ENCODE data around the gene FNDC11. TPM values are rescaled to one million over a fixed set of nuclear protein-coding genes. Genes with fewer than 3 reads are reported as not detected.

Gene FNDC11
- total RNA-seq, 1 experiment from 2014 or later: 2.2 TPM

DNA sequence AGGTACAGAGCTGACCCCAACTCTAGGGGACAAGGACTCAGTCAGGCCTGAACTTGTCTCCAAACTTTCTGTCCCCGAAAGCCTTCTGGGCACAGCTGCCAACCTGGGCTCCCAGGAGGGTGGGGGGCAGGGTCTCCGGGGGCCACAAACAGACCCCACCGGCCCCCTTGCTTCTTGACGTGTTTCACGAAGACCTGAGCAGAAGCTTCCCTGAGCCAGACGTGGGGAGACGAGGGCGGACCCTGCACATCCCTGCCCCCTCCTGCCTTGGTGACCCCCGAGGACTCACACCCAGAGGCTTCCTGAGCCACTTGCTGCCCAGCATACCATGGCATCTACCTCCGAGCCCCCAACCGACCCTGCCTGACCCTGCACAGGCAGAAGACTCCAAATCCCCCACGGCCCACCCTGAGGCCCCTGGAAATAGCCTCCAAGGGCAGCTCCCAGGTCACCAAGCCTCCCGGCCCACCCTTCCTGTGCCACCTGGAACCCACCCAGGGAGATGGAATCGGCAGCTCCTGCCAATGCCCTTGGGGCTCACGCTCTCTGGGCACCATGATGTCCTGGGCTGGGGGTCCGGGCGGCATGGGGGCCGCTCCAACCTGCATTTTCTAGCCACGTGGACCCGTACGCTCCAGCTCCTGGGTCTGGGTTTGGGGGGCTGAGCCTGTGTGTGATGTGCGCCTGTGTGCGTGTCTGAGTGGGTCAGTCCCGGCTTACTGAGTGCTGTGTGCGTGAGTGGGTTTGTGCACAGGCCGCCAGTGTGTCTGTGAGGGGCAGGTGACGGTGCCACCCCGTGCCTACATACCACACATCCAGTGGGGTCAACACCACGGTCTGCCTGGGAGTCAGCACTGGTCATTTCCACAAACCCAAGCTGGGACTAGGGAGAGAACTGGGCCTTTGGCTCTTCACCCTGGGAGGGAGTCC, 14.3 kb upstream of the FNDC11 start:
- DNase-seq (ENCODE audit: low spot score): no peak

DNA sequence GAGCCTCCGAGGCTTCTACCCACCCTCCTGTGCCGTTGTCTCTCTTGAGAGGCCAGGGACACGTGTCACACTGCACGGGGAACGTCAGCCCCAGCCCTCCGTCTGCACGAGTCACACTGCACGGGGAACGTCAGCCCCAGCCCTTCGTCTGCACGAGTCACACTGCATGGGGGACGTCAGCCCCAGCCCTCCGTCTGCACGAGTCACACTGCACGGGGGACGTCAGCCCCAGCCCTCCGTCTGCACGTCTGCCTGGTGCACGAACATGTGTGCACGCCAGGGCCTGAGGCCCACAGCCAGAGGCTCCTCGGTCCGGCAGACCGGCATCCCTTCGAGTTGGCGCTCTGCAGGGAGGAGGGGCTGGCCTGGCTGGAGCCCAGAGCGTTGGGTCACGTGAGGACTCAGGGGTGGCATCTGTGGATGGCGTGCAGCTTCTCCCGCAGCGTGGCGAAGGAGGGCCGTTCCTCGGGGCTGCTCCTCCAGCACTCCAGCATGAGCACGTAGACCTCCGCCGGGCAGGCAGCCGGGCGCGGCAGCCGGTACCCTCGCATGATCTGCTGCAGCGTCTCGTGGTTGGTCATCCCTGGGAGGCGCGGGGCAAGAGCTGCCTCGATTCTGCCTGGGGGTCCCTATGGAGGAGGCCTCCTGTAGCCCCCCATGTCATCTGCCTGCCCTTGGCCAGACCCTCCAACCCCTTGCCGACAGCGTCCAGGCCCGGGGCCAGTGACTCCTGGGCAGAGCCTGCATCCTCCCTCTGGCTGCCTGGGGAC, 13.4 kb upstream of the FNDC11 start:
- DNase-seq (ENCODE audit: low spot score): no peak

DNA sequence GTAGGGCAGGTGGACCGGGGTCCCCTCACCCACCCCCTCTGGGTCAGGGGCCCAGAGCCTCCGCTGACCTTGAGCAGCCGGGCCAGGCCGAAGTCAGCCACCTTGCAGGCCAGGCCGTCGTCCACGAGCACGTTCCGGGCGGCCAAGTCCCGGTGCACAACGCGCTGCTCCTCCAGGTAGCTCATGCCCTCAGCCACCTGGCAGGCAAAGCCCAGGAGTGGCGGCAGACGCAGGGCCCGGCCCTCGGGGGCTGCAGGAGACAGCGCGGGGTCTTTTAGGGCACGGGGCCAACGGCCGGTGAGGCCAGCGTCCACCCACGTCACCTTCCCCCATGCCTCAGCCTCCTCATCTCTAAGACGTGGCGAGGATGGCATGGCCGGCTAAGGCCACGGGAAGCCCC, 12.6 kb upstream of the FNDC11 start:
- no peak for DNase-seq (ENCODE audit: low spot score)

DNA sequence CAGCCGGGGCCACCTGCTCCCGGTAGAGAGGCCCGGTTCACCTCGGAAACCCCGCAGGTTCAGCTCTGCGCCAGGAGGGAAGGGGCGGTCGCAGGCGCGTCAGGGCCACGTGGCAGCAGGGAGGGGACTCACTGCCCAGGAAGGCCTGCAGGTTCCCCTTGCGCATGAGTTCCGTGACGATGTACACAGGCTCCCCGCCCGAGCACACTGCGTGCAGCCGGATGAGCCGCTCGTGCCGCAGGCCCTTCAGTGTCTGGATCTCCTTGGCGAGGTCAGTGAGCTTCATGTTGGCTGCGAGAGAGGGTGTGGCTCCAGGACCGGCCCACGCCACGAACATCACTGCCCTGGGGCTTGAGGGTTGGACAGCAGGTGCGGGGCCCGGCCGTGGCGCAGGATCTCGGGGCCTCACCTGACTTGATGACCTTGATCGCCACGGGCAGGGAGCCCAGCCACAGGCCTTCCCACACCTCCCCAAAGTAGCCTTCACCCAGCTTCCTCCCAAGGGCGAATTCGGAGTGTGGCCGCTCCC, 11.9 kb upstream of the FNDC11 start:
- no peak for DNase-seq (ENCODE audit: low spot score)

DNA sequence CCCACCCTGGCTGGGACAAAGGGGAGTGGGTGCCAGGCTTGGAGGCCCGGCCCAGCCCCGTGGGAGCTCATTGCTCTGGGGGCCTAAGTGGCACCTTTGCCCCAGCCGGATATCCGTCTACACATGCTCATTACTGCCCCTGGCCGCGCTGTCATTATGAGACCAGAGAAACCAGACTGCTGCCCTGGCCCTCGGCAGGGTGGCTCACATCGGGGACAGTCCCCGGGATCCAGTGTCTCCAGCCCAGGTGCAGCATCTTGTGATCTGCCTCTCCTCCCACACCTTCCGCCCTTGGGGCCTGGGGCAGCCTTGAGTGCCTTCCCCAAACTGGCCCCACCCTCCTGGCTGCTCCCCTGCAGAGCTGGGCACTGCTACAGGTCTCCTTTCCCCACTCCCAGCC, 11.3 kb upstream of the FNDC11 start:
- DNase-seq (ENCODE audit: low spot score): no peak

DNA sequence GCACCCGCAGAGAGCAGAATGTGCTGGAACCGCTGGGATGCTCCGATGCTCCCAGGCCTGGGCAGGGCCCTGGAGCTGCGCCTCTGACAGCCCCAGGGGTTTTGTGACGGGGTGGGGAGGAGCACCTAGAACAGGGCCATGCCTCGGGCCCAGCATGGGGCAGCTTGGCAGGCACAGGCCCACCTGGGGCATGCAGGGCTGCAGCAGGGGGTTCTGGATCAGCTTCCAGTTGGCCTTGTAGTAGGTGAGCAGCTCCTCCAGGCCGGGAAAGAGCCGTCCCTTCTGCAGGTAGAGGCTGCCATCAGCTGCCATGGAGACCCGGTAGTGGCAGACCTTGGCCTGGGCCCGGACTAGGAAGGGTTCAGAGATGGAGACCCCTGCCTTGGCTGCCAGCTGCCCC, 10.8 kb upstream of the FNDC11 start:
- DNase-seq (ENCODE audit: low spot score): no peak

DNA sequence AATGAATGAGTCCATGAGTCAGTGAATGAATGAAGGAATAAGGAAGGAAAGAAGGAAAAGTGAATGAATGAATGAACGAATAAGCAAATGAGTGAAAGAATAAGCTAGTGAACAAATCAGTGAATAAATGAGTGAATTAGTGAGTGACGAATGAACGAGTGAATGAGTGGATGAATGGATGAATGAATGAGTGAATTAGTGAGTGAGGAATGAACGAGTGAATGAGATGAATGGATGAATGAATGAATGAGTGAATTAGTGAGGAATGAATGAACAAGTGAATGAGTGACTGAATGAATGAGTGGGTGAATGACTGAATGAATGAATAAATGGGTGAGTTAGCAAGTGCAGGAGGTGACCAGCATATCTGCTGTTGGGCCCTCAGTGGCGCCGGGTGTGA, 10.2 kb upstream of the FNDC11 start:
- no peak for DNase-seq (ENCODE audit: low spot score)

DNA sequence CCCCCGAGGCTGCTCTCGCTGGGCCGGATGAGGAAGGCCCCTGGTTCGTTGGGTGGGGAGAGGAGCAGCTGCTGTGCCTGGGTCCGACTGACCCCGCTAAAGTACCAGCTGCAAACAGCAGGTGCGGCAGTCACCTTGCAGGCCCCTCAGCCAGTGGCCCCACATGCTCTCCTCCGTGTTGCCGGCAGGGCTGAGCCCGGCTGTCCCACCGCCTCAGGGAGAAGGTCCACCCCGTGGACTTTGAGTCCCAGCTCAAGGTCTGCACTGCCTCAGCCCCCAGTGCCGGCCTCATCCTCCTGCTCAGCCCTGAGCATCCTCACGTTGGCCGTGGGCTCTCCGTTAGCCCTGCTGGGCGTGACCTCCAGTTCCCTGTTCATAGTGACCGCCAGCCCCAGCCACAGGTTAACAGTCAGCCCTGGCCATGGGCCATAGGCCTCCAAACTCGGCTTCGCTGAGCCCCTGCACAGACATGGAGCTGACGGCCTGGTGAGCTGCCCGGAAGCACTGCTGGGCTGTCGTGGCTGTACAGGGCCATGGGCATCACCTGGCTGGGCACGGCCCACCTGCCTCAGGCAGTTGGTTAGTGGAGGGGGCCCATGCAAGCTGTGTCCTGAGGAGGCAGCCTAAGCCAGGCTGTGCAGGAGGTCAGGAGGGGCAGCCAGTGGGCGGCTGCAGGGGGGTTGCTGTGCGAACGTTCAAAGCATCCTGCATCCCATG, 9.6 kb upstream of the FNDC11 start:
- DNase-seq (ENCODE audit: low spot score): peak; percentile 30

DNA sequence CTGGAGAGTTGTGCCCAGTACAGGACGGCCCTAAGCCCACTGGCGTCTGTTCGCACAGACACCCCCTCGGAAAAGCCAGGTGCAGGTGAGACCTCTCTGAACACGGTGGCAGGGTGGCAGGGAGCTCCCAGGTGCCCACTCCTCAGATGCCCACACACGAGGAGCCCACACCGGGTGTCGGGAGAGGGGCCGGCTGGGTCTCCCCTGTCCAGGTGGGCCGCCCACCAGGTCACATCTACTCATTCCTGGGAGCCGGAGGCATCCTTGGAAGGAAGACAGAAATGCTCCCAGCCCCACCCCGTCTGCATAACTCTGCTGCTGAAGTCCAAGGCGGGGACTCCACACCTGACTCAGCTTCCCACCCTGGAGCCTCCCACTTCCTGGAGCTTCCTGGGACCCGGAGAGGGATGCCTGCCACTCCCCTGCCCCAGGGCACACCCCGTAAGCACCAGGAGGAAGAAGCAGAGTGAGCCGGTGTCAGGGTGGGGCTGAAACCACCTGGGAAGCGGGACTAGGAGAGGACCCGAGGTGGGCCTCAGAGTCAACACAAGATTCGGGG, 8.9 kb upstream of the FNDC11 start:
- DNase-seq (ENCODE audit: low spot score): peak; percentile 91

DNA sequence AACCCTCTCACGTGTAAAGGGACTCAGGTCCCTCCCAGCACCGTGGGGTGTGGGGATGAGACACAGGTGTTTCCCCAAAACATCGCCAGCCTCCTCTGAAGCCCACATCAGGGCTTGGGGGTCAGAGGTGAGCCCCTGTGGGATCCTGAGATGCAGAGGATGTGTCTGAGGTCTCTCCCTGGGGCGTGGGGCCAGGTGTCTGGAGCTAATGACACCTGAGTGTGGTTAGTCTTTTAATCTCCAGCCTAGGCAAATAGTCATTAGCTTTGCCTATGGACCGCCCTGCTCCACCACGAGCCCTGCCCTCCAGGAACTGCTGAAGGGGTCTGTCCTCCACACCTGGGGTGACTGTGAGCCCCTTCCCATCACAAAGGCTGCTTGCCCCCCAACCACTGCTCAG, 8.1 kb upstream of the FNDC11 start:
- peak; percentile 50 for DNase-seq (ENCODE audit: low spot score)

DNA sequence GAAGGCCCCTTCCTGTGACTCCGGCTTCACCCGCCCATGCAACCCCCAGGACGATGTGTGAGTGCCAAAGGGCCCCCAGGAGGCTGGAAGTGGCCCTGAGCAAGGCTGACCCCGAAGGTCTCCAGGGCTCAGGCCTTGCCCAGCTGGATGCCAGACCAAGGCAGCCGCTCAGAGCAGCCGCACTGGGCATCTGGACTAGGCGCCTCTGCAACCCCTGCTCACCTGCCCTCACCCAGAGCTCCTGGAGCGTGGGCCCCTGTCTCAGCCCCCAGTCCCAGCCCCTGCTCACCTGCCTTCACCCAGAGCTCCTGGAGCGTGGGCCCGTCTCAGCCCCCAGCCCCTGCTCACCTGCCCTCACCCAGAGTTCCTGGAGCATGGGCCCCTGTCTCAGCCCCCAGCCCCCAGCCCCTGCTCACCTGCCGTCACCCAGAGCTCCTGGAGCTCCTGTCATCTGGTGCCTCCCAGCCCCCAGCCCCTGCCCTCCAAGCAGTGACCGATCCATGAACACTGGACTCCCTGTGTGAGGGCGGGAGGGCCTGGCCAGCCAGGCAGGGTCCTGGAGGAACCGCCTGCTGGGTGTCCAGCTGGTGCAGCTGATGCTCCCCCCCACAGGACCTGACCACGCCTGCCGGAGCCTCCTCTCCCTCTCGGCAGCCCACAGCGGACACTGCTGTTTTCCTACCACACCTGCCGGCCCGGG, 7.6 kb upstream of the FNDC11 start:
- DNase-seq (ENCODE audit: low spot score): no peak

DNA sequence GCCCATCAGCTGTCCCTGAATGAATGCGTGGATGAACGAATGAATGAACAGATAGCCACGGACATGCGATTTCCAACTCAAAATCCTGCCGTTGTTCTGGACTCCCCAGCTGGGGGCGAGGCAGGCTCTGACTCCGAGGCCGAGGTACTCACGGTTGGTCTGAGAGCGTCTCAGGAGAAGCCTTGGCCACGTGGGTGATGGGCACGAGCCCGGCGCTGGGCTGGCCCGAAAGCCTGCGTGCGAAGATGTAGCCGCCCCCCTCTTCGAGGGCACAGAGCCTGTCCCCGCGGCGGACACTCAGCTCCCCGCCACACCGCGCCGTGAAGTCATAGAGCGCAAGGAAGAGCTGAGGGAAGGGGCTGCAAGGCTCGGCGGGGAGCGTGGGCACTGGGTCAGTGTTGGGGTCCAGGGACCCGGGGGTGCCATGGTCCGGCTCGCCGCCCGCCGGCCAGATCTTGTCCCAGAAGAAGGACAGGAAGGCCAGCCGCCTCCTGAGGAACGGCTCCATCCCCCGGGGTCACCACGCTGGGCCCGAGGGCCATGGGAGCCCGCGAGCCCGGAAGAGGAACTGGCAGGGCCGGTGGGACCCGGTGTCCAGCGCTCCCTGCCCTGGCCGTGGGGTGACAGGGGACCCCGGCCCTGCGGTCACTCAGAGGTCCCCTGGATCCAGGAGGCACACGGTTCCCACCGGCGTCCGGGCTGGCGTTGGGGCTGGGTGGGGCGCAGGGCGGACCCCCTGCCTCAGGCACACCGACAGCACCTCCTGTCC, 6.8 kb upstream of the FNDC11 start:
- DNase-seq (ENCODE audit: low spot score): no peak

DNA sequence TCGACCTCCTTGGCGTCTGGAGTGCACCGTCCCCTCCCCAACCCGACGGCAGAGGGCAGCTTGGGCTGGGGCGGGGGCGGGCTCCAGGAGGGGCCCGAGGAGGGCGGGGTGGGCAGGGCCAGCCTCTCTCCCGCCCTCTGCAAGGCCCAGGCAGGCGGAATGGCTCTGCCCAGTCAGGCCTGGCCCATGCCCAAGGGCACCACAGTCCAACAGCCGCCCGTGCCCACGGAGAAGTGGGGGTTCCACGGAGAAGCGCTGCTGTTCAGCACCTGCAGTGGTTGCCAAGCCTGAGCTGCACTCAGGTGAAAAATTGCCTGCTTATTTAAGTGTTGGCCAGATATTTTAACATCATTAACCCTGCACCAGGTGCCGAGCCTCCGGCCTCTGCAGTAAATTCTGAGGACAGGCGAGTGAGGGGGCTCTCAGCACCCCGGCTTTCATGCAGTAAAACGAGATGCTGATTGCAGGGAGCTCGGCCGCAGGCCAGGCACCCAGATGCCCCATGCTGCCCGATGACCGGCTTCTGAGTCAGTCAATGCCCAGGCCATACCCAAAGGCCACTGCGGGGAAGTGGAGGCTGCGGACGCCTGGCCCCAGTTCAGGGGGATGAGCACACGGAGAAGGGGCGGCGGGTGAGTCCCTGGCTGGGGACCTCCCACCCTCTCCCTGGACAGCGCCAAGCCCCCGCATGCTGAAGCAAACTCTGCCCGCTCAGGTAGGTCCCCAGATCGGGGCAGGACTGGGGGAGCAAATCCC, 6.1 kb upstream of the FNDC11 start, which contains the start of gene SRMS:
SRMS (minus strand) TSS at position 25 of the 756 bp plus-strand sequence. CDS start 286 bp downstream, outside the sequence.
- DNase-seq (ENCODE audit: low spot score): peak; percentile 25

DNA sequence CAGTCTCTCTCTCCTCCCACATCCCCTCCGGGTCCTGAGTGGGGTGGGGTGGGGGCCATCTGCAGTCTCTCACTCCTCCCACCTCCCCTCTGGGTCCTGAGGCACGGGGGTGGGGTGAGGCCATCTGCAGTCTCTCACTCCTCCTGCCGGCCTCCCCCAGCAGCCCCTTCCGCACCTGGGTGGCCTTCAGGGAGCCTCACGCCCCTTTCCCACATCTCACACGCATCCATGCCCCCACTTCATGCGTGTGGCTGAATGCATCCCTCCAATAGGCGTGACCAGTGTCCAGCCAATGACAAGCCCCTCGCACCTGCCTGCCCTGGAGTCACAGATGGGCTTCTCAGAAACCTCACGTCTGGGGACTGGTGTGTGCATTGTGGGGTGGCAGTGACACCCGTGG, 5.4 kb upstream of the FNDC11 start:
- no peak for DNase-seq (ENCODE audit: low spot score)

DNA sequence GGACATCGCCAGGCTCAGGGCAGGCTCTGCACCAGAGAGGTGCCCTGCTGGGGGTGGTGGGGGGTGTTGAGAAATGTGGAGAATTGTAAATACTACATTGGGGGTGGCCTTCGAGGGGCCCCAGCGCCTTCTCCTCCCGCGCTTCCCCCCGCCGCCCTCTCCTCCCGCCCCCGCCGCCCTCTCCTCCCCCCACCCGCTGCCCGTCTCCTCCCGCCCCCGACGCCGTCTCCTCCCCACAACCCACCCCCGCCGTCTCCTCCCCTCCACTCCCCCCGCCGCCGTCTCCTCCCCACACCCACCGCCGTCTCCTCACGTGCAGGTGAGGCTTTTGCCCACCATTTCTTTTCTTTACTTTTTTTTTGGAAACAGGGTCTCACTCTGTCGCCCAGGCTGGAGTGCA, 4.9 kb upstream of the FNDC11 start:
- DNase-seq (ENCODE audit: low spot score): no peak

DNA sequence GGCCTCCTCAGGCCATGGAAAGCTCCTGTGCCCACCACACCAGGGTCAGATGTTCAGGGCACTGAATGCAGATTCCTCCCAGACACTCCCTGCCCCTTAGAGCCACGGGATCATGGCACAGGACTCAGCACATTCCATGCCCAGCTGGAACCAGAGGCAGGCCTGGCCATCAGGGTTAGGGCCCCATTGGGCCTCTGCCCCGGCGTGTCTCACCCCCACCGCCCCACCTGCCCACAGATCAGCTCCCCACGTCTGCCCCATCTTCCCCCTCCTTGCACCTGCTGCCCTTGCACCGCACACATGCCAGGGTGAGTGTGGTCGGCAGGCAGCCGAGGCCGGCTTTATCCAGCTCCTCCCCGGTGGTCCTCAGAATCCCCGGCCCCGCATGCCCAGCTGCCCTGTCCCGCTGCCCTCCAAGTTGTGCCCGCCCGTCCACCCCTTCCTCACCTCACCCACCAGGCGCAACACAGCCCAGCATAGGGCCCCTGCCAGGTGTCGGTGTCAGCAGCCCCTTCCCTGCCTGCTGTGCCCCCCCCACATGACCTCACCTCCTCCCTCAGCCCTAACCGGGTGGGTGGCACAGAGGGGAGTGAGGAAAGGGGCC, 4.2 kb upstream of the FNDC11 start:
- DNase-seq (ENCODE audit: low spot score): no peak

DNA sequence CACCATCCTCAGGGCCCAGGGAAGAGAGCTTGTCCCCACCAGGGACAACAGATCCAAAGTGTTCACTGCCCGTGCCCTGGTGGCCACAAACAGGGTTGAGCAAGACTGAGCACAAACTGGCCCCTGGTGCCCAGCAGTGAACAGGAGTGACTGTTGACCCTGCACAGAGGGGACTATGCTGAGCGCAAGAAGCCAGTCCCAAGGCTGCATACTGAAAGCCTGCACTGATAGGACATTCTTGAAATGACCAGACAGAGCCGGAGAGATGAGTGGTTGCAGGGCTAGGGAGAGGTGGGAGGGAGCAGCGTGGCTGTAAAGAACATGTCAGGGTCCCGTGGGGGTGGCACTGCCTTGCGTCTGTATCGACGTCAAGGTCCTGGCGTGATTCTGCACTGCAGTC, 2.9 kb upstream of the FNDC11 start:
- DNase-seq (ENCODE audit: low spot score): no peak

DNA sequence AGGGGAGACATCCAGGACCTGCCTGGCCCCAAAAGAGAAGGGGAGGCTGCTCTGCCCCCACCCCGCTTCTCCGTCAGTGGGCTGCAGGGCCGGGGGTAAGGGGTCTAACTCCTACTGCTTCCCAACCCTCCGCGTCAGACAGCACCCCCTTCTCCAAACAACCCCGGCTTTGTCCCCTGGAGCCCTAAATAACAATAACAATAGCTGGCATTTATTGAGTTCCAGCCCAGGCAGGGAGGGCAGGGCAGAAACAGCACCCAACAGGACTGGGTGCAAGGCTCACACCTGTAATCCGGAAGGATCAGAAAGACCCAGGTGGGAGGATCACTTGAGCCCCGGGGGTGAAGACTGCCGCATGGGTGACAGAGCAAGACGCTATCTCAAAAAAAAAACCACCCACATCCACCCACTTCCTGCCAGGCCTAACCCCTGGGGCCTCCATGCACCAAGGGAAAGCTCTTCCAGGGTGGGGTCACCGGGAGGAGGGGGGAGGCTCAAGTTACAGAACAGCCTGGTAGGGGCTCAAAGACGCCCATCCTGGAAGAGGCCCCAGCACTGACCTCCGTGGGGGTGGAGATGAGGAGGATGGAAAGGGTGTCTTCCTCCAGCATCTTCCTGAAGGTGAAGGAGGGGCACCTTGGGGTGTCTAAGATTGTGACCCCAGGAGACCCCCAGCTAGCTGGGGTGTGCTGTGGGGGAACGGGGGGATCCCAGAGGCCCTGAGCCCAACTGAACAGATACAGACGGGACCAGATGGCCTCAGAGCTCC, 1.3 kb upstream of the FNDC11 start:
- DNase-seq (ENCODE audit: low spot score): no peak
